NOMO-1 treated with DMSO at 0.1 percent for 48 hours (cell line): ENCODE measurements around the gene COQ8A.
A peak's percentile ranks its signal among the peaks of the same experiment; 100 is the strongest.
"Not testable (repeated sequence)": the region's sequence is repeated elsewhere in the genome, so short reads cannot be mapped to it uniquely, and the experiment has no call there.

Source experiments
- DNase-seq: peaks from one replicate; lab custom pipeline; 2025; ENCODE audit not compliant: unreplicated experiment; lab: John Stamatoyannopoulos, UW

Gene COQ8A

DNA sequence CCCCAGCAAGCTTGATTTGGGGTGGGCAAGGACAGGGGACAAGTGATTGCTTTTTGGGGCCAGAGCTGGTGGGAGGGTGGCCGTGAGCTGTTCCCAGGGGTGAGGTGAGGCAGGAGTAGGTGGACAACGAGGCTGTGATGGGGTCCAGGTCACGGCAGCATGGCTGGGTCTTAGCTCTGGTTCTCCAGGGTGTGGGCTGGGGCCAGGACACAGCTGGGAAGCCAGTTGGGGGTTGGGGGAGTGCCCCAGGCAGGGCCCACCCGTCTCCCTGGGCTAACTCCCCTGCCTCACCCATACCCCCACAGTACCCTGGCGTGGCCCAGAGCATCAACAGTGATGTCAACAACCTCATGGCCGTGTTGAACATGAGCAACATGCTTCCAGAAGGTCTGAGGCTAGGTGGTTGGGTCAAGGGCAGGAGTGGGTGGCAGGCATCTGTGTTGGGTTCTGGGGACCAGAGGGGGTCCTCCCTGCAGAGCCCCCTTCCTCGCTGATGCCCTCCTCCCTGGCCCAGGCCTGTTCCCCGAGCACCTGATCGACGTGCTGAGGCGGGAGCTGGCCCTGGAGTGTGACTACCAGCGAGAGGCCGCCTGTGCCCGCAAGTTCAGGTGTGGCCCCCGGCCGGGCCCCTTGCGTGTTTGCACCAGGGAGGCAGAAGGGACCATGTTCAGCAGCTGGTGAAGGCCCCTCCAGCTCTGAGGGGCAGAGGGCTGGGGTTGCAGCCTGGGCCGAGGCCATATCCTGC lies 43.3 kb downstream of the COQ8A start:
- no peak for DNase-seq

DNA sequence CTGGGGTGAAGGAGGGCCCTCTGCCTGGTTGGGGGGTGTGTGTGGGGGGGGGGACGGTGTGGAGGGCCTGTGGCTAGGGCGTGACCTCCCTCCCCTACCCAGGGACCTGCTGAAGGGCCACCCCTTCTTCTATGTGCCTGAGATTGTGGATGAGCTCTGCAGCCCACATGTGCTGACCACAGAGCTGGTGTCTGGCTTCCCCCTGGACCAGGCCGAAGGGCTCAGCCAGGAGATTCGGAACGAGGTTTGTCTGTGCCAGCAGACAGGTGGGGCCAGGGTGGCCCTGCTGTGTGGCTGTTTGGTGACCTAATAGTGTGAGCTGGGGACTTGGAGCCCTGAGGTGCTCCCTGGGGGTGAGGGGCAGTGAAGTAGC lies 43.9 kb downstream of the COQ8A start:
- no peak for DNase-seq

DNA sequence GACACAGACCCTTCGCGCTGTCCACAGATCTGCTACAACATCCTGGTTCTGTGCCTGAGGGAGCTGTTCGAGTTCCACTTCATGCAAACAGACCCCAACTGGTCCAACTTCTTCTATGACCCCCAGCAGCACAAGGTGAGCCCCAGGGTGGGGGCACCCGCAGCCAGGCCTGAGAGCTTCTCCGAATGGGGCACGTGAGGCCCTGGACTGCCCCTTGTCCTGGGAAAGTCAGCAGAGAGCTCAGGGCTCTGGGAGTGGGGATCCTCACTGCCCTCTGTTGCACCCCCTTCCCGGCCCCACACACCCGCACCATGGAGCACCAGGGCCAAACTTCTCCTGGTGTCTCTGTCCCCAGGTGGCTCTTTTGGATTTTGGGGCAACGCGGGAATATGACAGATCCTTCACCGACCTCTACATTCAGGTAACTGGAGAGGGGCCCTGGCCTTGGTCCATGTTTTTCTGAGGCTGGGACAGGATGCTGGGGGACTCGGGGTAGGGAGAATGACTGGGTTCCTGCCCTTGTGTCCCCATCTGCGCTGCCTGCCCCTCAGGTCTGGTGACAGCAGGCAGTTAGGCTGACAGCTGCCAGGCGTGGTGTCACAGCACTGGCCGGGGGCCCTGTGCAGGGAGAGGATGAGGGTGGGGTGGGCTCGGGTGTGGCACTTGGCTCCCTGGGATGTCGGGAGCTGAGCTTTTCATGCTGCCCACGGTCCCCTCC lies 44.6 kb downstream of the COQ8A start:
- DNase-seq = no peak

DNA sequence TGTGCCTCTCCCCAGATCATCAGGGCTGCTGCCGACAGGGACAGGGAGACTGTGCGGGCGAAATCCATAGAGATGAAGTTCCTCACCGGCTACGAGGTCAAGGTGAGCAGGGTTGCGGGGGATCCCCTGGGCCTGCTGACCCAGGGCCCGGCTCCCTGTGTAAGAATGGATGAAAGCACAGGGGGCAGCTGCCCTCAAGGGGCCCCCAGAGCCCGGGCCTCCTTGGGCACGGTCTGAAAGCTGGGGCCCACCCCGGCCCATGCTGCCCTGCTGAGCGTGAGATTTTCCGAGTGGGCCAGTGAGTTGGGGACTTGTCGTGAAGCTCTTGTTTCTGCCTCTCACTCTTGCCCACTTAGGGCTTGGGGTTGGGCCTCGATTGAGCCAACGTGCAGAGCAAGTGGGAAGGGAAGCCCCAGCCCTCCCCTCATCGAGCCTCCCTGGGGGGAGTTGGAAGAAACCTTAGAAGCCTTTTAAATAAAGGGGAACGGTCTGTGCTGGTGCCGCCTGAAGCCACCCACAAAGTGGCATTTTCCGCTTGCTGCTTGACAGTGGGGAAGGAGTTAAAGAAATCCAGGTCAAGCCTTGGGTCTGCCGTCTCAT lies 45.2 kb downstream of the COQ8A start:
- no peak for DNase-seq

DNA sequence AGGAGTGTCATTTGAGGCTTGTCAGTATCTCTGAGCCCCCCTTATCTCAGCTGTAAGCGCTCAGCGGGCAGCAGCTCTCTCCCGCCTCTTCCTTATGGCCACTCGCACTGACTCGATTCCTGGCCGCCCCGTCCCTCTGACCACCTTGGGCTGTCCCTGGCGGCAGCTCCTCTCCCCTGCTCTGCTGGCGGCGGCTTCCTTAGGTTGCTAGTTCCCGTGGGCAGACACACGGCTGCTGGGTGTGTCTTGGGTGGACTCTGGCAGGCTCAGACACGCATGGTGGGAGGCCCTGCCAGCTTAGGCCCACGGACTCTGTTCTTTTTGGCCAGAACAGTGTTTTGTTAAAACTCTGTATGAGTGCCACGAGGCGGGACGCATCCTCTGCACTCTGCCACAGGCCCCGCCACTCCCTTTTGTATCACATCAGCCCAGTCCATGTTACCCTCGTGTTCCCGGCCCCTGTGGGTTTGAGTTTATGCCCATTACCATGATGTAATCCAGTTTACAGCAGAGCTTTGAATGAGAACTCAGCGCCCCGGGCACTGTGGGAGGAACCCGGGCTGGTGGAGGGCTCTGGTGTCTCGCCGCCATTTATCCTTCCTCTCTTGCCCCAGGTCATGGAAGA lies 45.9 kb downstream of the COQ8A start:
- DNase-seq = no peak

DNA sequence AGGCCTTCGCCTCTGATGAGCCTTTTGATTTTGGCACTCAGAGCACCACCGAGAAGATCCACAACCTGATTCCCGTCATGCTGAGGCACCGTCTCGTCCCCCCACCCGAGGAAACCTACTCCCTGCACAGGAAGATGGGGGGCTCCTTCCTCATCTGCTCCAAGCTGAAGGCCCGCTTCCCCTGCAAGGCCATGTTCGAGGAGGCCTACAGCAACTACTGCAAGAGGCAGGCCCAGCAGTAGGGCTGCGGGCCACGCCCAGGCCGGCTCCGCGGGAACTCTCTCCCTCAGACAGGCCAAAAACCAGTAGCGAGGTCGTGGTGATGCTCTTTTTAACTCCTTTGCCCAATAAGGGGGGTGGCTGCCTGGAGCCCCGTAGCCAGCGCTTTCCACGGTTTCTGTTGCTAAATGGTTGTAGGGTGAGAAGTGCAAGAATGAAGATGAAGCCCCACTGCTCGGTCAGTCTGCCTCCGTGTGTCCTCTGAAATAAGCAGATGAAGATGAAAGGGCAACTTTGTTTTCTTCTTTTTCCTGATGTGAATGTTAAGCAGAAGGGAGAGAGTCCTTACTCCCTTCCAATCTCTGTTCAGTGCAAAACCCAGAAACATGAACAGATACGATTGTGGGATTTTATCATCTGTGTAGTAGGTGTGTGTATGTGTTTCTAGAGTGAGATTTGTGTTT lies 46.5 kb downstream of the COQ8A start:
- no peak for DNase-seq

DNA sequence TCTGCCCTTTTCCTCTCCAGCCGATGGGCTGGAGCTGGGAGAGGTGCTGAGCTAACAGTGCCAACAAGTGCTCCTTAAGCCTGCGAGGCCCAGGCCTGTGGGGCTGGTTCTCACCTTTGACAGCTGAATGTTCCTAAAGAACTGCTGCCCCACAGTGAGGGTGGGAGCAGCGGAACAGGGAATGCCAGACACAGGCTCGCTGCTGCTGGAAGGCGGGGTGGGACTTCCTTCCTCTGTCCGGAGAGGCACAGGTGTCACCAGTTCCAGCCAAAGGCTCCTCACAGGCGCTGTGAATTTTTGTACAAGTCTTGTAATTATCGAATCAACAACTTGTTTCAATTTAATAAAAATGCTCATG lies 47.1 kb downstream of the COQ8A start:
- DNase-seq = no peak

DNA sequence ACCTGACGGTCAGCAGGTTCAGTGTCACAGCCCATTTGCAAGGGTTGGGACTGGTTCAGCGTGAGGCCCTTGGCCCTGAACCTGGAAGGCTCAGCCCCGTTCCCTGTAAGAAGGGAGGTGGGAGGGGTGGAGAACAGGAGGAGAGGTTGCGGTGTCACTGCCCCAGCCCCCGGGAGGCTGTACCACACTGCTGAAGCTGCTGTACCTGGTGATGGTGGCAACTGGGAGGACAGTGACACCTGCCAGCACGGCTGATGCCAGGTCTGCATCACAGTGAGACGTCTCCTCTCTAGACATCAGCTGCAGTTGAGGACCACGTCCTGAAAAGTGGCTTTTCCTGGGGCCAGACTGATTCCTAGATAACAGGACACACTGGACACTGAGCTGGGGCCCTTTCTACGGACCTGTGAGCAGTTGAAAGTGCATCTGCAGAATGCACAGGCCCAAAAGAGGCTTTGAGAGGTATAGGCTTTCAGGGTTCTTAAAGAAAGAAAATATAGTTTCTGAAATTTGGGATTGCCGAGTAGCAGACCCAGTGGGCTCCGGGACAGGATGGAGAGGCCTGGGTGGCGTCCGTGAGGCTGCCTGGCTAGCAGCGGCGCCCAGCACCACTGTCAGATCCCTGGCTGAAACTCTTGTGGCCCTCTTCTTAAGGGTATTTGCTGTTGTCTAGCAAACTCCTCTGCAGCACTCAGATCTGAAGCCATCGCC lies 47.7 kb downstream of the COQ8A start:
- no peak for DNase-seq

DNA sequence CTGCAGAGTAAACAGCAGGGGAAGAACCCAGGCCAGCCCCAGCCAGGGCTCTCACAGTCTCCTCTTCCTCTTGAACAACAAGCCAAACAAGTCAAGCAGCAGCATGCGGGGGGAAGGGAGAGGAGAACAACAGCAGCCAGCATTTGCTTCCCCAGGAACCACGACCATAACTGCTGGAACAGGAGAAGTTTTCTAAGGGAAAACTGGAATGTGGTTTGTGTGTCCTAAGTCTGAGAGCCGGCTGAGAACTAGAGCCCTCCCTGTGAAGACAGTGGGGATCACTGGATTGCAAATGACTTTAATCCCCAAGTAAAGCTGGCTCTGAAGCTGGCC lies 48.2 kb downstream of the COQ8A start:
- DNase-seq = no peak

DNA sequence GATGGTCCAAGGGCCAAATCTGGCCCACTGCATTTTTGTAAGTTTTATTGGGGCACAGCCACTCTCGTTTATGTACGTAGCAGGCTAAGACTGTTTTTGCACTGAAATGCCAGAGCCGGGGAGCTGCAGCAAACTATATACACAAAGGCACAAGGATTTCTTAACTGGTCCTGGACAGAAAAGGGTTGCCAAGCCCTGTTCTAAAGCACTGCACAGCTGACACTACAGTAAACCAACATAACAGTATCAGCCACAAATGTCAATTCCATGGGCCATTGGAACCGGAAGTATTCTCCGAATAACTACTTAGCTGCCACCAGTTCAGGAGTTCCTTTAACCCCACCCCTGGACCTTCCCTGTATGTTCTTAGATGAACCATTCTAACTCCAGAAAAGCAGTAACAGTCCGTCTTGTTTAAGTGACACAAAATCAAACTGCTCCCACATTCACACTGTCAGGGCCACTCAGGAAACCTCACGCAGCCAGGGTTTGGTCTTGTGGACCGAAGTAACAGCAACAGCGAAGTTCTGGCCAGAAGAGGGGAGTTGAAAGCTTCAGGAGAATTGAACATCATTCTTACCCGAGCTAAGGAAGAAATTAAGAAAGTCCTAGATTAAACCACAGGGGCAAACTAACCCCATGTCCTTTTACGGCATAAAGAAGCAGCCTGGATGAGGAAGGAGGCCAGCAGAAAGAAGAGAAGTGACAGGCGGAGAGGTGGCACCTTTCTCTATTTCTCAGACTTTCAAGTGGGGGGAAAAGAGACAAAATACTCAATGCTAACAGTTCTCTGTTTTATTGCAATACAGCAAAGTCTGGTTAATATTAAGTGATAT lies 49.2 kb downstream of the COQ8A start:
- DNase-seq = peak; percentile 2

DNA sequence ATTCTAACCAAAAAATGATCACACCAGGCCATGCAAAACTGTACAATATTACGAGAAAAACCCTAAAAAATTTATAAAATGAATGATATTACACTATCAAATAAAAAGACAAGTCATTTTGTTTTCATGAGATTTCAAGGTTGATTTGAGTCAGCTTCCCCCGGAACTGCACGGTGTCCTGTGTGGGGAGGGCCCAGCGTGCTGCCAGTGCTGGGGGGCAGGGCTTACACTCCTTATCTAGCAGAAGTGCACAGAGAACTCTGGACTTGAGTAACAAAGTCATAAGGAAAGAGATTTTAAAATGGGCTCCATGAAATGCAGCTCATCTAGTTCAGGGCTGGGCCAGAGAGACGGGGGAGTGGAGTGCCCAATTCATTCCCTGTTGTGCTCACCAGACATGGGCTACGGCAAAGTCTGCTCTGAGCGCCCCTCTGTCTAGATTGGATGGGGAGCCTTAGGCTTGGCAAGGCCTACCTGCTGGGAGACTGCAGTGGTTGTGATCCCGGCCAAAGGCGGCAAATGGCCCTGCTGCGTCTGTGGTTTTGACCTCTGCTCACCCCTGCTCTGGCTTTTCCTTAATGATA lies 50.1 kb downstream of the COQ8A start:
- DNase-seq = peak; percentile 21

DNA sequence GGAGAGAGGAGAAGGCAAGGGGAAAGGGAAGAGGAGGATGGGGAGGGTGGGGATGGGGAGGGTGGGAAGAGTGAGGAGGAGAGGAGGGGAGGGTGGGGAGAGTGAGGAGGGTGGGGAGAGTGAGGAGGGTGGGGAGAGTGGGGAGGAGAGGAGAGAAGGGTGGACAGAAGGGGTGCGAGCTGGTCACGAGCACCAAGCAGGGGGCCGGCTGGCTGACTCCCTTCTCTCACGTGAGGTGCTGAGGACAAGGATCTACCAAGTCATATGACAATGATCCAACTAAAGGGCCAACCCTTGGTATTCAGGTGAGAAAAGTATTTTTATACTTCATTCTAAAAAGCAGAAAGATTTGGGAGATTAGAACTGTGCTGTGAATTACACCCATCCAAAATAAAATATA lies 51.8 kb downstream of the COQ8A start:
- no peak for DNase-seq

DNA sequence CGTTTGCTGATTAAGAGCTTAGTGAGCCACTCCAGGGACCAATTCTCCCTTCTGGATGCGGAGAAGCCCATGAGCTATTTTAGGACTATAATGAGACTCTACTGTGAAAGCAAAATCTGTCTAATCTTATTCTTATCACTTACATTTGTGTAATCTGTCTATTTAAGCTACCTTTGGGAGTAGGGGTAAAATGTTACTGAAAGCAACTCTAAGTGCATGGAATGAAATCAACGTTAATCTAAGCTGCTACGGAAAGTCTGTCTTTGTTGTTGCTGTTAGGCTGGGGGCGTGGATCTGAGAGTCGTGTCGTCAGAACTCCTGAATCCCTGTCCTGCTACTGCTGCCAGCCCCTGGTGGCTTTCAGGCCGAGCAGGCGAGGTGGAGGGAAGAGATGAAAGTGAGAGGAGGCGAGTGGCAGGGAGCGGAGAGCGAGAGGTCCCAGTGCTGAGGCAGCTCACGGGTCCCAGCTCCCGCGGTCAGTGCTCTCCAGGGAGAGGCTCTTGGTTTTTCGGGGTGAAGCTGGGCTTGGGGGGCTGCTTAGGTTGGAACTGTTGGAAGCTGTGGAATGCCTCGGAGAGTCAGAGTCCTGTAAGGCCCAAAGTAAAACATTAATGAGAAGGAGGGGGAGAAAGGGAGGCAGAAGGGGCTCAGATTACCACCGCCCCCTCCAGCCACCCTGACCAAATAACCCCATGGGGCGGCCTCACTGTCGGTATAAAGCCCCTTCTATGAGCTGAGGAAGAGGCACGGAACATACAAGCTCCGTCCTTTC lies 53.9 kb downstream of the COQ8A start:
- no peak for DNase-seq

DNA sequence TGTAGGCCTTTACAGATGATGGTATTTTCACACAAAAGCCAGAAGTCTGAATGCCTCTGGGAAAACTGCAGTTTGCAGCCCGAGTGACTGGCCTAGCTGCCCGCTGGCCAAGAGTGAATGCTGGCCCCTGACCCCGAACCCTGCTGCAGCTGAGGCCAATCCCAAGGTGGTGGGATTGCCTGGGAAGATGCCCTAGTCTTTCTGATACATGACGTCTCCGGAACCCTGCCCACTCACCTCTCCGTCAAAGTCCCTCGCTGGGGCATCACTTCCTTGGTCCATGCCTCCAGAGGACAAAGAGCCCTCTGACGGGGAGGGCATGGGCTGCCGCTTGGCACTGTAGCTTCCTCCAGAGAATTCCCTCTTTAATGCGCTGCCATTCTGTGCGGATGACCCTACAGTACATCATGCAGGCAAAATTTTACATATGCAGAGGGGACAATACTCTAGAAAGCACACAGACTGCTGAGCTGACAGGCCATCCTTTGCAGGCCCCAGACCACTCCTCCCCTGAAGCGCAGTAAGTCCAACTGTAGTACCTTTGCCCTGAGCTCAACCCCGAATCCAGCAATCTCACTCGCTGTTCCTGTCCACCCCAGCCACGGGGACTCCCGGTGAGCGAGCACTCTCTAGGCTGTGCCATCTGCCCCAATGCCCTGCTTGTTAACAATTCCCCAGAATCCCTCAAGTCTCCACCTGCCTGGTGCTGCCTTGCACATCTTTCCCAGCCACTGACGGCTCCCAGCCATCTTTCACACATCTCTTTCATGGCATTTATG lies 54.7 kb downstream of the COQ8A start:
- no peak for DNase-seq

DNA sequence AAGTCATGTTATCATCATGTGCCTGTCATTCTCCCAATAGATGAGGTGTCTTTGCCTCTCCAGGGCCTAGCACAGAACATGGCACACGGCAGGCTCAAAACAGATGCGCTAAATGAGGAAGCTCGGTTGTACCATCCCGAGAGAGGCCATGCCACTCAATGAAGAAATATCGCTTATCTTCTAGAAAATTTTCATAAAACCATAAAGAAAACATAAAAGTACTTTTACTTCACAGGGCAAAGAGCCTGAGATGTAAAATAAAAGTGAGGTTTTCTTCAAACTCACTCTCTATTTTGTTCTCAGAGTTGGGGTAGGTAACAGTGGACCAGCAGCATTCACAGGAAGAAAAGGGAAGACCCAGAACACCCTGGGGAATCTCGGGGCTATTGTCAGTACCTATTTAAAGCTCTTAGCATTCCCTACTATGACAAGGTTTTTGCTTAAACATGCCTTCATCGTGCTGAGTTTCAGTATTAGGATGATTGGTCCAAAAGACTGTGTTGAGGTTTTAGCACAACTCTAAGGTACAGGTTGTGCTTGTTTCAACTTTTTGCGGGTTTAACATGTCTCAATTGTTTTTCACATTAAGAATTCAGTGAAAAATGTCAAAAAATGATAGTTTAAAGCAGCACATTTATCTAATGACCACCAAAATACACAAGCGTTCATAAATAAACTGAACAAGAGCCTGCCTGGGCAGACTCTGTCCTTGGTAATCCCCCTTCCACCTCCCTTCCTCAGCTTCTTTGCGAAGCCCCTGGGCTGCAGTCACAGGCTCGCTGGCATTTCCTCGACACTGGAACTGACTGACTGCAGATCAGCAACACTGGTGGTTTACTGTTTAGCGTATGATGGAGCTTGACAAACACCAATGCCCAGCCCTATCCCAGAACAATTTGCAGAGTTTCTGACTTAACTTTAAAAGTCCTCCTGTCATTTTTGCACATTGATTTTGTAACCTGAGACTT lies 55.6 kb downstream of the COQ8A start:
- no peak for DNase-seq

DNA sequence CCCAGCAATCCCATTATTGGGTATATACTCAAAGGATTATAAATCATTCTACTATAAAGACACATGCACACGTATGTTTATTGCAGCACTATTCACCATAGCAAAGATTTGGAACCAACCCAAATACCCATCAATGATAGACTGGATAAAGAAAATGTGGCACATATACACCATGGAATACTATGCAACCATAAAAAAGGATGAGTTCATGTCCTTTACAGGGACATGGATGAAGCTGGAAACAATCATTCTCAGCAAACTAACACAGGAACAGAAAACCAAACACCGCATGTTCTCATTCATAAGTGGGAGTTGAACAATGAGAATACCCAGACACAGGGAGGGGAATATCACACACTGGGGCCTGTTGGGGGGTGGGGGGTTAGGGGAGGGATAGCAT lies 59.5 kb downstream of the COQ8A start:
- not testable (repeated sequence) for DNase-seq

DNA sequence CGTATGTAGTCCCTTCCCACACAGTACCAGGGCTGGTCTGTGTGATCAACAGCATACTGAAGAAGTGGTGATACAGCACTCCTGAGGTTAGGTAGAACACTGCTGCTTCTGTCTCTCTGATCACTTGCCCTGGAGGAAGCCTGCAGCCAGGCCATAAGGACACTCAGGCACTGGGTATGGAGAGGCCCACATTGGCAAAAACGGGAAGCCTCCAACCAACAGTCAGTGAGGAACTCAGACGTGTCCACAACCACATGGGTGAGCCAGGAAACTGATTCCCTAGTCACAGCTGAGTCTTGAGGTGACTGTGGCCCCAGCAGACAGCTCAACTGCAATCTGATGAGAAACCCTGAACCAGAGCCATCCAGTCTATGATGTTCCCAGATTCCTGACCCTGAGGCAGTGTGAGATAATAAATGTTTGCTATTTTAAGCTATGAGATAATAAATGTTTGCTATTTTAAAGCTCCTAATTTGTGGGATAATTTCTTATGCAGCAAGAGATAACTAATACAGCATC lies 62.5 kb downstream of the COQ8A start:
- DNase-seq = peak; percentile 9
